Astrocyte (in vitro differentiated cells and primary cell): ENCODE data around the gene FHIP1B. TPM values are rescaled to one million over a fixed set of nuclear protein-coding genes. Genes with fewer than 3 reads are reported as not detected.

Experiments
- DNase-seq: peaks from one replicate; pipeline ENCODE4 v3.0.0-alpha.2; 2010; ENCODE audit warnings: low read depth
- FAIRE-seq: peaks from 2 replicates; lab custom pipeline; 2011; peaks lifted over from hg19 to GRCh38; lab: Jason Lieb, UNC
- H2AFZ ChIP-seq: 2 replicates; pipeline ENCODE4 v1.6.0; 2012; ENCODE audit warnings: low read depth, low read length, inconsistent platforms
- H3K27ac ChIP-seq: 2 replicates; pipeline ENCODE4 v1.5.1; 2011; ENCODE audit warnings: low read depth, low read length, inconsistent platforms
- H3K27me3 ChIP-seq: 2 replicates; pipeline ENCODE4 v1.6.0; 2011; ENCODE audit warnings: low read length, inconsistent platforms; ENCODE audit not compliant: insufficient read depth
- H3K36me3 ChIP-seq: 2 replicates; pipeline ENCODE4 v1.5.1; 2011; ENCODE audit warnings: low read length, inconsistent platforms; ENCODE audit not compliant: insufficient read depth
- H3K4me1 ChIP-seq: 2 replicates; pipeline ENCODE4 v1.5.1; 2011; ENCODE audit warnings: low read length, inconsistent platforms; ENCODE audit not compliant: insufficient read depth
- H3K4me2 ChIP-seq: 2 replicates; pipeline ENCODE4 v1.6.0; 2012; ENCODE audit warnings: low read length, inconsistent platforms
- H3K4me3 ChIP-seq: 2 replicates; pipeline ENCODE4 v1.5.1; 2011; ENCODE audit warnings: low read depth, mild to moderate bottlenecking, low read length, inconsistent platforms; ENCODE audit not compliant: insufficient read depth
- H3K79me2 ChIP-seq: 2 replicates; pipeline ENCODE4 v1.6.0; 2012; ENCODE audit warnings: mild to moderate bottlenecking, low read length, inconsistent platforms; ENCODE audit not compliant: insufficient read depth
- H3K9ac ChIP-seq: 2 replicates; pipeline ENCODE4 v1.6.0; 2012; ENCODE audit warnings: mild to moderate bottlenecking, low read length, inconsistent platforms
- H3K9me3 ChIP-seq: 2 replicates; pipeline ENCODE4 v1.5.1; 2012; ENCODE audit warnings: low read depth, mild to moderate bottlenecking, low read length, inconsistent platforms; ENCODE audit not compliant: insufficient read depth
- H4K20me1 ChIP-seq: 2 replicates; pipeline ENCODE4 v1.6.0; 2012; ENCODE audit warnings: low read length, inconsistent platforms; ENCODE audit not compliant: insufficient read depth
- H3K27ac Mint-ChIP-seq: one replicate; pipeline ENCODE4 v1.8.0; 2021; ENCODE audit warnings: mild to moderate bottlenecking, mixed read lengths; ENCODE audit not compliant: unreplicated experiment
- H3K27me3 Mint-ChIP-seq: one replicate; pipeline ENCODE4 v1.8.0; 2021; ENCODE audit warnings: low read depth, mixed read lengths; ENCODE audit not compliant: unreplicated experiment
- H3K36me3 Mint-ChIP-seq: one replicate; pipeline ENCODE4 v1.8.0; 2021; ENCODE audit warnings: low read depth, mixed read lengths; ENCODE audit not compliant: unreplicated experiment
- H3K4me1 Mint-ChIP-seq: one replicate; pipeline ENCODE4 v1.8.0; 2021; ENCODE audit warnings: low read depth, mixed read lengths; ENCODE audit not compliant: unreplicated experiment
- H3K4me3 Mint-ChIP-seq: one replicate; pipeline ENCODE4 v1.8.0; 2021; ENCODE audit warnings: mild to moderate bottlenecking, moderate library complexity, mixed read lengths; ENCODE audit not compliant: unreplicated experiment
- H3K9me3 Mint-ChIP-seq: one replicate; pipeline ENCODE4 v1.8.0; 2021; ENCODE audit warnings: mild to moderate bottlenecking, mixed read lengths; ENCODE audit not compliant: unreplicated experiment
- EZH2 ChIP-seq: IDR thresholded peaks from 2 replicates; pipeline ENCODE4 v1.6.1; 2012; ENCODE audit warnings: mild to moderate bottlenecking, low read length, inconsistent platforms; ENCODE audit not compliant: insufficient read depth
- total RNA-seq: library from RNA; stranded (reverse); gene quantifications from 2 replicates; pipeline ENCODE4 v1.2.1, GENCODE V29; 2021
- TF ChIP-seq, protein P1 (sequence below): IDR thresholded peaks from 2 replicates; pipeline ENCODE4 v1.5.1; 2011; ENCODE audit warnings: low read depth, mild to moderate bottlenecking, inconsistent platforms, low read length, moderate library complexity; ENCODE audit not compliant: insufficient read depth

FHIP1B gene
- total RNA-seq, 1 donor from 2014 or later = 19.6 TPM

DNA sequence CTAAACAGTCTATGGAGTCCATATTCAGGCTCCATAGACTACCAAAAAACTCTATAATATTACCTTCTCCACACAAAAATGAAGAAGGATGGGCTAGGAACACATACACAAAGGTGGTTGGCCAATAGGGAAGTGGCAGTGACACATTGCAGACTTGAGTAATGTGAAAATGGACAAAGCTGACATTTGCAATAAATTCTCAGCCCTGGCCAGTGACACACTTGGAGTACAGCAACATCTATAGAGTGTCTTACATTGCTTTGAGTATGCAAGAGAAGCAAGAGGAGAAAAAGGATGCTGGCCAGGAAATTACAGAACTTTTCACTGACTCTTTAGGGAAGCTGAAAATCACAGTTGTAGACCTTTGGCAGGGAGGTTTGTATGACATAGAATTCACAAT is 42.7 kb downstream of the FHIP1B start:
- Histone ChIP-seq H3K27me3 (no peaks in the 10 kb centered on the region), H2AFZ (no peak overlapping the region), H3K27ac (no peak overlapping the region), H3K9ac (no peak overlapping the region), H3K4me2 (no peak overlapping the region), H3K4me1 (no peaks in the 10 kb centered on the region), H3K36me3 (no peaks in the 10 kb centered on the region), H3K79me2 (no peaks in the 10 kb centered on the region), H4K20me1 (no peaks in the 10 kb centered on the region), H3K4me3 (no peak overlapping the region), H3K9me3 (no peaks in the 10 kb centered on the region)
- DNase-seq = no peak
- Mint-ChIP-seq H3K9me3 (peaks cover 2% of the 10 kb centered on the region), H3K4me1 (peaks cover 8% of the 10 kb centered on the region), H3K27ac (no peak overlapping the region), H3K36me3 (no peaks in the 10 kb centered on the region), H3K27me3 (peaks cover 3% of the 10 kb centered on the region), H3K4me3 (no peak overlapping the region)
- TF ChIP-seq, protein P1, sequence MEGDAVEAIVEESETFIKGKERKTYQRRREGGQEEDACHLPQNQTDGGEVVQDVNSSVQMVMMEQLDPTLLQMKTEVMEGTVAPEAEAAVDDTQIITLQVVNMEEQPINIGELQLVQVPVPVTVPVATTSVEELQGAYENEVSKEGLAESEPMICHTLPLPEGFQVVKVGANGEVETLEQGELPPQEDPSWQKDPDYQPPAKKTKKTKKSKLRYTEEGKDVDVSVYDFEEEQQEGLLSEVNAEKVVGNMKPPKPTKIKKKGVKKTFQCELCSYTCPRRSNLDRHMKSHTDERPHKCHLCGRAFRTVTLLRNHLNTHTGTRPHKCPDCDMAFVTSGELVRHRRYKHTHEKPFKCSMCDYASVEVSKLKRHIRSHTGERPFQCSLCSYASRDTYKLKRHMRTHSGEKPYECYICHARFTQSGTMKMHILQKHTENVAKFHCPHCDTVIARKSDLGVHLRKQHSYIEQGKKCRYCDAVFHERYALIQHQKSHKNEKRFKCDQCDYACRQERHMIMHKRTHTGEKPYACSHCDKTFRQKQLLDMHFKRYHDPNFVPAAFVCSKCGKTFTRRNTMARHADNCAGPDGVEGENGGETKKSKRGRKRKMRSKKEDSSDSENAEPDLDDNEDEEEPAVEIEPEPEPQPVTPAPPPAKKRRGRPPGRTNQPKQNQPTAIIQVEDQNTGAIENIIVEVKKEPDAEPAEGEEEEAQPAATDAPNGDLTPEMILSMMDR = no peak
- no peak for FAIRE-seq

DNA sequence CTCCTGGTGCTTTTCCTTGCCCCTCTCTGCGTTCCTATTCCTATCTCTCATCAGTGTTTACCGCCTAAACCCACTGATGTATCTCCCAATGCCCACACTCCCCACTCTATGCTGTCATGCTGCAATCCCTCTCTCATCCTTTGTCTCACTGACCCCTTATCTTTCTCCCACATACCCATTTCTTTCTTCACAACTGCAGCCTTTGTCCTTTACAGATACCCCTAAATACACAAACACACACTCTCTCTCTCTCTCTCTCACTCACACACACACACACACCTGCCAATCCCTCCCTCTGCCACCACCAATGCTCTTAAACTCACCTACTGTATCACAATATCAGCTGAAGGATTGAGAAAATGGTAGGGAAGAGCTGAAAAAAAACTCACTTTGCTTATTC is 59.0 kb downstream of the FHIP1B start:
- H3K79me2 ChIP-seq = no peaks in the 10 kb centered on the region
- DNase-seq (no peak), FAIRE-seq (no peak)
- H3K9me3 Mint-ChIP-seq = peaks cover 2% of the 10 kb centered on the region
- H3K4me2 ChIP-seq = no peak overlapping the region
- H3K36me3 ChIP-seq = no peaks in the 10 kb centered on the region
- H3K9ac ChIP-seq = no peak overlapping the region
- TF ChIP-seq, protein P1 = no peak
- no peak for TF ChIP-seq EZH2
- no peaks in the 10 kb centered on the region for H3K27me3 ChIP-seq
- no peaks in the 10 kb centered on the region for H3K27me3 Mint-ChIP-seq
- no peak overlapping the region for H3K4me3 Mint-ChIP-seq
- no peaks in the 10 kb centered on the region for H3K9me3 ChIP-seq
- no peaks in the 10 kb centered on the region for H4K20me1 ChIP-seq
- no peak overlapping the region for H3K27ac Mint-ChIP-seq
- H3K4me3 ChIP-seq = no peak overlapping the region
- no peaks in the 10 kb centered on the region for H3K36me3 Mint-ChIP-seq
- no peaks in the 10 kb centered on the region for H3K4me1 ChIP-seq
- H3K4me1 Mint-ChIP-seq = no peaks in the 10 kb centered on the region
- no peak overlapping the region for H2AFZ ChIP-seq
- no peak overlapping the region for H3K27ac ChIP-seq

DNA sequence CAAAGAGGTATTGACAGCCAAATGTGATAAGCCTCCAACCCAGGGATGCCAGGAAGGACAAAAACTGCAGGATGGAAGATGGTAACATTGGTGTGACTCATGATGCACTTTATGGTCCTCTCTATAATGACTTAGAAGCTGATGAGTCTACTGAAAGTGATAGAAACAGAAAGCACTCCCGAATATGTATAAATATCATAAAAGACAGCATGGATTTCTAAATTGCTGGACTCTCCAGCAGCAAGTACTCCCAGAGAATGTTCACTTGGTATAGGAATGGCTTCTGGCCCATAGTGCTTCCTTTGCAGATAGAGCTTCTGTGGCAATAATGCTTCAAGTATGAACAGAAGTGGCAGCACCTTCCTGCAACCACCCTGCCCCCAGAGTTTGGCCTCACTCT is 64.2 kb downstream of the FHIP1B start, which contains the start of gene OR52B2:
TSS of gene OR52B2 (minus strand) at position 101 of the 400 bp plus-strand sequence. CDS start at position 101, 0 bp downstream.
- TF ChIP-seq, protein P1 = no peak
- TF ChIP-seq EZH2 = no peak
- Histone ChIP-seq H3K79me2 (no peaks in the 10 kb centered on the region), H3K4me1 (no peaks in the 10 kb centered on the region), H3K9ac (no peak within 1 kb of the TSS), H3K4me3 (no peak within 1 kb of the TSS), H3K4me2 (no peak within 1 kb of the TSS), H3K9me3 (no peaks in the 10 kb centered on the region), H3K27me3 (no peaks in the 10 kb centered on the region), H2AFZ (no peak within 1 kb of the TSS), H3K36me3 (no peaks in the 10 kb centered on the region), H3K27ac (no peak within 1 kb of the TSS), H4K20me1 (no peaks in the 10 kb centered on the region)
- Mint-ChIP-seq H3K9me3 (no peaks in the 10 kb centered on the region), H3K36me3 (no peaks in the 10 kb centered on the region), H3K4me3 (no peak within 1 kb of the TSS), H3K27me3 (peaks cover 5% of the 10 kb centered on the region), H3K27ac (no peak within 1 kb of the TSS), H3K4me1 (no peaks in the 10 kb centered on the region)
- FAIRE-seq (no peak), DNase-seq (no peak)
